PFSK-1 (cell line): Measurements from ENCODE around the gene MIPEP.

Source experiments
- FOXP2 ChIP-seq: optimal IDR thresholded peaks from 2 replicates; pipeline ENCODE3; 2011; ENCODE audit warnings: borderline replicate concordance, control low read depth, inconsistent platforms; ENCODE audit not compliant: insufficient read depth; ENCODE audit errors: extremely low read length, extremely low read depth
- POLR2AphosphoS5 ChIP-seq: IDR thresholded peaks from 2 replicates; pipeline ENCODE4 v1.6.1; 2012; ENCODE audit warnings: low read depth, mild to moderate bottlenecking, control low read depth, low read length, moderate library complexity
- SIN3A ChIP-seq: IDR thresholded peaks from 2 replicates; pipeline ENCODE4 v1.6.1; 2012; ENCODE audit warnings: mild to moderate bottlenecking, low read length, moderate library complexity, borderline replicate concordance; ENCODE audit not compliant: insufficient read depth
- TAF1 ChIP-seq: IDR thresholded peaks from 2 replicates; pipeline ENCODE4 v1.6.1; 2012; ENCODE audit warnings: low read length, control low read depth, borderline replicate concordance; ENCODE audit not compliant: insufficient read depth
- TF ChIP-seq, protein P1 (sequence below), 2 experiments: IDR thresholded peaks; 2 replicates each; pipeline versions ENCODE4 v1.6.1 to v1.8.0; 2011 to 2012; ENCODE audit warnings: low read depth in 2 of 2, low read length in 2 of 2, control low read depth in 1 of 2, inconsistent platforms in 1 of 2, mild to moderate bottlenecking in 1 of 2, moderate library complexity in 1 of 2; ENCODE audit not compliant: insufficient read depth in 1 of 2

Gene MIPEP

GRCh38 chr13:23788459-23788858 lies 100.7 kb downstream of the MIPEP start:
- TF ChIP-seq SIN3A: no peak
- TF ChIP-seq POLR2AphosphoS5: no peak
- TF ChIP-seq FOXP2: no peak
- no peak for TF ChIP-seq TAF1
- TF ChIP-seq, protein P1, sequence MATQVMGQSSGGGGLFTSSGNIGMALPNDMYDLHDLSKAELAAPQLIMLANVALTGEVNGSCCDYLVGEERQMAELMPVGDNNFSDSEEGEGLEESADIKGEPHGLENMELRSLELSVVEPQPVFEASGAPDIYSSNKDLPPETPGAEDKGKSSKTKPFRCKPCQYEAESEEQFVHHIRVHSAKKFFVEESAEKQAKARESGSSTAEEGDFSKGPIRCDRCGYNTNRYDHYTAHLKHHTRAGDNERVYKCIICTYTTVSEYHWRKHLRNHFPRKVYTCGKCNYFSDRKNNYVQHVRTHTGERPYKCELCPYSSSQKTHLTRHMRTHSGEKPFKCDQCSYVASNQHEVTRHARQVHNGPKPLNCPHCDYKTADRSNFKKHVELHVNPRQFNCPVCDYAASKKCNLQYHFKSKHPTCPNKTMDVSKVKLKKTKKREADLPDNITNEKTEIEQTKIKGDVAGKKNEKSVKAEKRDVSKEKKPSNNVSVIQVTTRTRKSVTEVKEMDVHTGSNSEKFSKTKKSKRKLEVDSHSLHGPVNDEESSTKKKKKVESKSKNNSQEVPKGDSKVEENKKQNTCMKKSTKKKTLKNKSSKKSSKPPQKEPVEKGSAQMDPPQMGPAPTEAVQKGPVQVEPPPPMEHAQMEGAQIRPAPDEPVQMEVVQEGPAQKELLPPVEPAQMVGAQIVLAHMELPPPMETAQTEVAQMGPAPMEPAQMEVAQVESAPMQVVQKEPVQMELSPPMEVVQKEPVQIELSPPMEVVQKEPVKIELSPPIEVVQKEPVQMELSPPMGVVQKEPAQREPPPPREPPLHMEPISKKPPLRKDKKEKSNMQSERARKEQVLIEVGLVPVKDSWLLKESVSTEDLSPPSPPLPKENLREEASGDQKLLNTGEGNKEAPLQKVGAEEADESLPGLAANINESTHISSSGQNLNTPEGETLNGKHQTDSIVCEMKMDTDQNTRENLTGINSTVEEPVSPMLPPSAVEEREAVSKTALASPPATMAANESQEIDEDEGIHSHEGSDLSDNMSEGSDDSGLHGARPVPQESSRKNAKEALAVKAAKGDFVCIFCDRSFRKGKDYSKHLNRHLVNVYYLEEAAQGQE (IDR thresholded peaks at IDR 0.05; ENCODE audit: insufficient read depth in 1 of 2, low read depth in 2 of 2, low read length in 2 of 2): no peak

- TF ChIP-seq POLR2AphosphoS5 (no peak), SIN3A (no peak), FOXP2 (no peak), TAF1 (no peak)
- TF ChIP-seq, protein P1 (IDR thresholded peaks at IDR 0.05; ENCODE audit: insufficient read depth in 1 of 2, low read depth in 2 of 2, low read length in 2 of 2): no peak
These were observed 101.7 kb downstream of the MIPEP start for GRCh38 chr13:23787464-23787863.

DNA sequence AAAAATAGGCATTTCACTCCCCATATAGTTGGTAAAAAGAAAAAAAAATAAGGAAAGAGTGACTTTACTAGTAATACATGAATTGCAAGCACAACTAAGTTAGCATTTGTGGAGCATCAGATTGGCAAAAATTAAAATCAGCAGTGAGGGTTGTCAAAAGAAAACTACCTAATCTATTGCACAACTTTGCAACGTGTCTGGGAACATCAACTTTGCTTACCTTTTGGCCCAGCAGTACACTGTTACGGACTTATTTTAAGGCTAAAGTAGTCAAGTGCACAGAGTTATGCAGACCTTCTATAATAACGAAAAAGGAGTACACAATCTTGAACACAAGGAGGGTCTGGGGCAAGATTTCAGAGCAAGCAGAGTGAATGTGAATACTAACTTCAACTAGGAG lies 102.6 kb downstream of the MIPEP start:
- TF ChIP-seq POLR2AphosphoS5 (no peak), FOXP2 (no peak)

DNA sequence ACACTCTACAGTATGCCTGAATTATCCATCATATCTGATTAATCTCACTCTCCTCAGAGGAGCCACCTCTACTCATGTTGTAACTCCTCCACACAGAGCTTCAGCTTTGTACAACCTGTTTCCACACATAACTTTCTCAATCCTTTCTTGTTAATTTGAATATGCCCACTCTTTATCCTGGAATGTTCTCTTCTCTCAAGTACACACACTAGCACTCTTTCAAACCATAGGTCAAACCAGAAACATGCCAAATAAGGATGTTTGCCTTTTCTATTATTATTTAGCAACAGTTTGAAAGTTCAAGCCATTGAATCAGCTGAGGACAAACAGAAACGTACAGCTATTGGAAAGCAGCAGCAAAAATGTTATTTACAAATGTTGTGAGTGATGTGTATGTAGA lies 110.3 kb downstream of the MIPEP start:
- TF ChIP-seq SIN3A: no peak
- no peak for TF ChIP-seq TAF1
- TF ChIP-seq FOXP2: no peak
- no peak for TF ChIP-seq POLR2AphosphoS5
- TF ChIP-seq, protein P1 (IDR thresholded peaks at IDR 0.05; ENCODE audit: insufficient read depth in 1 of 2, low read depth in 2 of 2, low read length in 2 of 2): no peak

DNA sequence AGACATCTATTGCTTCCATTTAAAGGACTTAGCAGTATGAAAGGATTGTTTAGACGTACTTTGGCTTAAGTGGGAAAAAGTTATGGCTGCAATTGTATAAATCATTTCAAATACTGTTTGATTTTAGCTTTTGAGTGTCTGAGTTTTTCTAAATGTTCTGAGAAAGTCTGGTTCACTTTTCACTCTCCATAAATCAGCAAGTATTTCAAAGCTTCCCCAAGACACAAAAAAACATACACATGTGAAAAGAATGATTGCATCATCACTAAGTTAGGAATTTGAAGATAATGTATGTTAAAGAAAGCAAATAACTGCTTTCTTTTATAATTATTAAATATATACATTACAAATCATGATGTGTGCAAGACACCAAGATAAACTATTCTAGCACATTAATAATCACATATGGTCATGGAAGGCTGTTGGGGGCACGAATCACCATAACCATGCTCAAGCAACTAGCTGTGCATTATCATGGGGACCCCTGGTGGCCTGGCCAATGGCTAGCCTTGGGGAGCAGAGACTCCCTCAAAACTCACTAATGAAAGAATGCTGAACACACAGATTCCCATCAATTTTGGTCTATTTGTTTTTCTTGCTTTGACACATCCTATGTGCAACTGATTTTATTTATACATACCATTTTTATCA lies 111.1 kb downstream of the MIPEP start:
- no peak for TF ChIP-seq POLR2AphosphoS5
- no peak for TF ChIP-seq FOXP2
- TF ChIP-seq, protein P1 (IDR thresholded peaks at IDR 0.05; ENCODE audit: insufficient read depth in 1 of 2, low read depth in 2 of 2, low read length in 2 of 2): no peak
- TF ChIP-seq TAF1: no peak
- TF ChIP-seq SIN3A: no peak
